ENCODE measurements around the gene MYL4.
"Not testable (repeated sequence)": the region's sequence is repeated elsewhere in the genome, so short reads cannot be mapped to it uniquely, and the experiment has no call there.

Gene MYL4

GRCh38 chr17:47223007-47223406 lies 13.9 kb downstream of the MYL4 start:
- H3K36me3 ChIP-seq (ENCODE audit: control insufficient read depth, insufficient read depth, low read length): no peaks in the 10 kb centered on the region
- H3K9ac ChIP-seq (ENCODE audit: low read depth, low read length): no peak overlapping the region
- H3K4me1 ChIP-seq (ENCODE audit: control insufficient read depth, insufficient read depth, low read length): peaks cover 13% of the 10 kb centered on the region
- peaks cover 5% of the 10 kb centered on the region; the same call in 1 of the 2 replicates for H3K9me3 ChIP-seq (ENCODE audit: control insufficient read depth, insufficient read depth, low read length)
- H3K27ac ChIP-seq (ENCODE audit: low read depth, low read length): no peak overlapping the region
- no peaks in the 10 kb centered on the region for H3K27me3 ChIP-seq (ENCODE audit: control insufficient read depth, insufficient read depth, low read length)
- no peak overlapping the region for H3K4me3 ChIP-seq (ENCODE audit: low read depth, low read length)

GRCh38 chr17:47223460-47223859 lies 14.3 kb downstream of the MYL4 start:
- Histone ChIP-seq H3K4me3 (ENCODE audit: low read depth, low read length) (no peak overlapping the region), H3K27ac (ENCODE audit: low read depth, low read length) (no peak overlapping the region), H3K9ac (ENCODE audit: low read depth, low read length) (no peak overlapping the region), H3K27me3 (ENCODE audit: control insufficient read depth, insufficient read depth, low read length) (no peaks in the 10 kb centered on the region), H3K4me1 (ENCODE audit: control insufficient read depth, insufficient read depth, low read length) (peaks cover 13% of the 10 kb centered on the region), H3K36me3 (ENCODE audit: control insufficient read depth, insufficient read depth, low read length) (no peaks in the 10 kb centered on the region), H3K9me3 (ENCODE audit: control insufficient read depth, insufficient read depth, low read length) (peaks cover 5% of the 10 kb centered on the region; the same call in 1 of the 2 replicates)

GRCh38 chr17:47224077-47224476 lies 14.9 kb downstream of the MYL4 start:
- H3K27ac ChIP-seq (ENCODE audit: low read depth, low read length); H3K36me3 ChIP-seq (ENCODE audit: control insufficient read depth, insufficient read depth, low read length); H3K9me3 ChIP-seq (ENCODE audit: control insufficient read depth, insufficient read depth, low read length); H3K27me3 ChIP-seq (ENCODE audit: control insufficient read depth, insufficient read depth, low read length); H3K4me3 ChIP-seq (ENCODE audit: low read depth, low read length); H3K9ac ChIP-seq (ENCODE audit: low read depth, low read length): not testable (repeated sequence)
- H3K4me1 ChIP-seq (ENCODE audit: control insufficient read depth, insufficient read depth, low read length): peaks cover 13% of the 10 kb centered on the region

- Histone ChIP-seq H3K27me3 (ENCODE audit: control insufficient read depth, insufficient read depth, low read length) (peaks cover 1% of the 10 kb centered on the region), H3K9me3 (ENCODE audit: control insufficient read depth, insufficient read depth, low read length) (peaks cover 5% of the 10 kb centered on the region; the same call in 1 of the 2 replicates), H3K9ac (ENCODE audit: low read depth, low read length) (no peak overlapping the region), H3K36me3 (ENCODE audit: control insufficient read depth, insufficient read depth, low read length) (no peaks in the 10 kb centered on the region), H3K4me1 (ENCODE audit: control insufficient read depth, insufficient read depth, low read length) (peaks cover 19% of the 10 kb centered on the region), H3K4me3 (ENCODE audit: low read depth, low read length) (no peak overlapping the region), H3K27ac (ENCODE audit: low read depth, low read length) (no peak overlapping the region)
Observed at GRCh38 chr17:47224966-47225365, 15.8 kb downstream of the MYL4 start.

- H3K4me3 ChIP-seq (ENCODE audit: low read depth, low read length): no peak overlapping the region
- no peak overlapping the region for H3K9ac ChIP-seq (ENCODE audit: low read depth, low read length)
- H3K36me3 ChIP-seq (ENCODE audit: control insufficient read depth, insufficient read depth, low read length): no peaks in the 10 kb centered on the region
Observed at GRCh38 chr17:47225436-47225858, 16.3 kb downstream of the MYL4 start.

GRCh38 chr17:47225911-47226688 lies 17.0 kb downstream of the MYL4 start:
- H3K4me1 ChIP-seq (ENCODE audit: control insufficient read depth, insufficient read depth, low read length): peaks cover 12% of the 10 kb centered on the region
- H3K4me3 ChIP-seq (ENCODE audit: low read depth, low read length): no peak overlapping the region
- H3K9ac ChIP-seq (ENCODE audit: low read depth, low read length): no peak overlapping the region
- H3K27ac ChIP-seq (ENCODE audit: low read depth, low read length): no peak overlapping the region
- H3K27me3 ChIP-seq (ENCODE audit: control insufficient read depth, insufficient read depth, low read length): peaks cover 5% of the 10 kb centered on the region
- H3K9me3 ChIP-seq (ENCODE audit: control insufficient read depth, insufficient read depth, low read length): peaks cover 5% of the 10 kb centered on the region; the same call in 1 of the 2 replicates
- no peaks in the 10 kb centered on the region for H3K36me3 ChIP-seq (ENCODE audit: control insufficient read depth, insufficient read depth, low read length)

More at GRCh38 chr17:47225436-47225858, 16.3 kb downstream of the MYL4 start:
- Histone ChIP-seq H3K9me3 (ENCODE audit: control insufficient read depth, insufficient read depth, low read length) (peaks cover 5% of the 10 kb centered on the region; the same call in 1 of the 2 replicates), H3K27ac (ENCODE audit: low read depth, low read length) (no peak overlapping the region), H3K4me1 (ENCODE audit: control insufficient read depth, insufficient read depth, low read length) (peaks cover 18% of the 10 kb centered on the region), H3K27me3 (ENCODE audit: control insufficient read depth, insufficient read depth, low read length) (peaks cover 5% of the 10 kb centered on the region)

- Histone ChIP-seq H3K27ac (ENCODE audit: low read depth, low read length) (no peak overlapping the region), H3K4me1 (ENCODE audit: control insufficient read depth, insufficient read depth, low read length) (peaks cover 10% of the 10 kb centered on the region; the same call in 1 of the 2 replicates)
Observed at GRCh38 chr17:47227862-47228261, 18.7 kb downstream of the MYL4 start.

GRCh38 chr17:47229535-47230443 lies 20.6 kb downstream of the MYL4 start:
- no peaks in the 10 kb centered on the region for H3K36me3 ChIP-seq (ENCODE audit: control insufficient read depth, insufficient read depth, low read length)
- no peaks in the 10 kb centered on the region for H3K9me3 ChIP-seq (ENCODE audit: control insufficient read depth, insufficient read depth, low read length)
- H3K4me1 ChIP-seq (ENCODE audit: control insufficient read depth, insufficient read depth, low read length): peaks cover 10% of the 10 kb centered on the region; the same call in 1 of the 2 replicates
- H3K27me3 ChIP-seq (ENCODE audit: control insufficient read depth, insufficient read depth, low read length): peaks cover 5% of the 10 kb centered on the region
- H3K27ac ChIP-seq (ENCODE audit: low read depth, low read length): no peak overlapping the region
- H3K4me3 ChIP-seq (ENCODE audit: low read depth, low read length): no peak overlapping the region
- no peak overlapping the region for H3K9ac ChIP-seq (ENCODE audit: low read depth, low read length)

More at GRCh38 chr17:47227862-47228261, 18.7 kb downstream of the MYL4 start:
- Histone ChIP-seq H3K9me3 (ENCODE audit: control insufficient read depth, insufficient read depth, low read length) (peaks cover 5% of the 10 kb centered on the region; the same call in 1 of the 2 replicates), H3K27me3 (ENCODE audit: control insufficient read depth, insufficient read depth, low read length) (peaks cover 5% of the 10 kb centered on the region), H3K4me3 (ENCODE audit: low read depth, low read length) (no peak overlapping the region), H3K36me3 (ENCODE audit: control insufficient read depth, insufficient read depth, low read length) (no peaks in the 10 kb centered on the region), H3K9ac (ENCODE audit: low read depth, low read length) (no peak overlapping the region)

GRCh38 chr17:47230864-47231263 lies 21.7 kb downstream of the MYL4 start:
- no peak overlapping the region for H3K9ac ChIP-seq (ENCODE audit: low read depth, low read length)
- H3K36me3 ChIP-seq (ENCODE audit: control insufficient read depth, insufficient read depth, low read length): no peaks in the 10 kb centered on the region
- no peak overlapping the region for H3K27ac ChIP-seq (ENCODE audit: low read depth, low read length)
- peaks cover 5% of the 10 kb centered on the region for H3K27me3 ChIP-seq (ENCODE audit: control insufficient read depth, insufficient read depth, low read length)
- H3K4me1 ChIP-seq (ENCODE audit: control insufficient read depth, insufficient read depth, low read length): peaks cover 10% of the 10 kb centered on the region; the same call in 1 of the 2 replicates
- no peaks in the 10 kb centered on the region for H3K9me3 ChIP-seq (ENCODE audit: control insufficient read depth, insufficient read depth, low read length)
- H3K4me3 ChIP-seq (ENCODE audit: low read depth, low read length): no peak overlapping the region

GRCh38 chr17:47231334-47231733 lies 22.2 kb downstream of the MYL4 start:
- Histone ChIP-seq H3K4me3 (ENCODE audit: low read depth, low read length) (no peak overlapping the region), H3K27me3 (ENCODE audit: control insufficient read depth, insufficient read depth, low read length) (peaks cover 5% of the 10 kb centered on the region), H3K27ac (ENCODE audit: low read depth, low read length) (no peak overlapping the region), H3K9ac (ENCODE audit: low read depth, low read length) (no peak overlapping the region), H3K9me3 (ENCODE audit: control insufficient read depth, insufficient read depth, low read length) (no peaks in the 10 kb centered on the region), H3K4me1 (ENCODE audit: control insufficient read depth, insufficient read depth, low read length) (peaks cover 10% of the 10 kb centered on the region; the same call in 1 of the 2 replicates), H3K36me3 (ENCODE audit: control insufficient read depth, insufficient read depth, low read length) (no peaks in the 10 kb centered on the region)
